ENCODE results near the gene PER1. TPM values are rescaled to one million over a fixed set of nuclear protein-coding genes. Genes with fewer than 3 reads are reported as not detected.

PER1 gene
- total and polyA plus RNA-seq, 2 of the 4 experiments (the other 2 are of a cell fraction) = 3.4 to 10.5 TPM

DNA sequence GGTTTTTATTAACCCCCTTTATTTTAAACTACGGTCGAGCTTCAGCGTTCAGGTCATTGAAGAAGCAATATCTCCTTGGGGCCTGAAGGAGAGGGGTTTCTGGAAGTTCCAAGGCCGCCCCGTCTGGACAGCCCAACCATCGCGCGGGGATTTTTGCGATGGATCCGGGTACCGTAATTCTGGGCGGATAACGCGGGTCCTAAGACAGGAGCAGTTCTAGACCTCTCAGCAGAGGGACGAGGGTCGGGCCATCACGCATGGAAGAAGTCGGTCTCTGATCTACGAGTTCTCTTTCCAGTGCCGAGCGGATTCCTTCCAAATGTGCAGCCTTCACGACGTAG lies 34.2 kb upstream of the PER1 start:
- Histone ChIP-seq H3K4me3 (ENCODE audit: insufficient read depth, low read depth, low read length) (peak overlapping the region; percentile 50), H3K9me1 (ENCODE audit: insufficient read depth, low read length) (peaks cover 12% of the 10 kb centered on the region), H3K4me1 (ENCODE audit: control insufficient read depth, insufficient read depth, low read length) (peaks cover 11% of the 10 kb centered on the region), H3K27ac (ENCODE audit: insufficient read depth, low read length) (peak overlapping the region; percentile 22), H3K27me3 (ENCODE audit: control insufficient read depth, insufficient read depth, low read length) (no peaks in the 10 kb centered on the region), H3K9ac (ENCODE audit: low read depth, low read length) (peak overlapping the region; percentile 59), H3K18ac (ENCODE audit: low read depth, low read length) (peak overlapping the region; percentile 4; the same call in 1 of the 2 replicates), H2BK120ac (ENCODE audit: low read depth, low read length) (no peak overlapping the region), H3K23ac (ENCODE audit: low read depth, low read length) (peak overlapping the region; percentile 25; the same call in 1 of the 2 replicates), H2AFZ (replicated peaks; ENCODE audit: low read length, poor library complexity) (peak overlapping the region; percentile 92), H3K36me3 (ENCODE audit: control insufficient read depth, insufficient read depth, low read length) (no peaks in the 10 kb centered on the region), H2BK5ac (ENCODE audit: low read depth, low read length, poor library complexity, severe bottlenecking) (peak overlapping the region; percentile 56), H3K4ac (ENCODE audit: low read depth, low read length) (no peak overlapping the region; the same call in 1 of the 2 replicates), H2AK9ac (replicated peaks; ENCODE audit: low read depth, low read length, poor library complexity) (peak overlapping the region; percentile 13), H2BK20ac (ENCODE audit: low read depth, low read length) (no peak overlapping the region), H4K5ac (ENCODE audit: low read depth, low read length) (no peak overlapping the region), H3K79me1 (ENCODE audit: low read depth in 1 of 2, low read length in 2 of 2) (peaks cover 0 to 16% of the 10 kb centered on the region in 2 experiments; a peak in 2 of 4 replicates), H3K56ac (ENCODE audit: extremely low read depth, insufficient read depth, low read length) (peak overlapping the region; percentile 52; the same call in 1 of the 2 replicates), H3K9me3 (ENCODE audit: control insufficient read depth, insufficient read depth, low read length) (no peaks in the 10 kb centered on the region), H4K20me1 (ENCODE audit: insufficient read depth, low read length) (peaks cover 22% of the 10 kb centered on the region), H3K14ac (replicated peaks; ENCODE audit: low read depth, low read length) (peak overlapping the region; percentile 58), H4K91ac (ENCODE audit: insufficient read depth, low read depth, low read length) (no peak overlapping the region), H2AK5ac (ENCODE audit: low read depth, low read length) (no peak overlapping the region), H2BK15ac (ENCODE audit: low read depth, low read length) (no peak overlapping the region), H3K4me2 (ENCODE audit: low read depth, low read length) (peak overlapping the region; percentile 41), H4K8ac (ENCODE audit: low read depth in 2 of 2, low read length in 2 of 2) (peak overlapping the region in 1 of 2 experiments; percentile 20; a peak in 1 of 4 replicates)
- no TSS peak for BruUV-seq (replicated peaks)
- DNase-seq (no peak), ATAC-seq (ENCODE audit: low read depth) (peak; percentile 0; the same call in 1 of the 2 replicates)
- ChIA-PET POLR2A (ENCODE audit: unreplicated experiment) (no interaction called here), CTCF (interaction anchor here (1.1 kb wide), 1 partner anchor 36 kb away, joined by 3 read pairs; no protein-coding TSS in a partner anchor)
- 0% methylated on average over 18 of the region's 23 CpGs; no CpG with 5 or more reads in 1 of the 2 experiments for WGBS, 2 experiments (ENCODE audit: extremely low coverage in 2 of 2, insufficient read length in 1 of 2)
- dilution Hi-C loops (cut with HindIII; ENCODE audit: low sequenced_read_pairs, unreplicated experiment) = no loop called here
- intact Hi-C loops (cut with micrococcal nuclease) = loop anchor here (2.0 to 5.0 kb wide), 2 partner anchors 62 to 116 kb away; partner anchors contain the start of gene HES7
- in situ Hi-C loops (cut with MboI; ENCODE audit: low sequenced_read_pairs) = no loop called here
- 0 out of 2 replicates have a peak, but pooled peaks have one; percentile 54 for TF ChIP-seq MAZ (IDR thresholded peaks at IDR 0.05; ENCODE audit: borderline replicate concordance, low read depth, low read length)
- TF ChIP-seq ELK1 (IDR thresholded peaks at IDR 0.05; ENCODE audit: borderline replicate concordance, low read depth, low read length) = no peak
- TF ChIP-seq, protein P1, sequence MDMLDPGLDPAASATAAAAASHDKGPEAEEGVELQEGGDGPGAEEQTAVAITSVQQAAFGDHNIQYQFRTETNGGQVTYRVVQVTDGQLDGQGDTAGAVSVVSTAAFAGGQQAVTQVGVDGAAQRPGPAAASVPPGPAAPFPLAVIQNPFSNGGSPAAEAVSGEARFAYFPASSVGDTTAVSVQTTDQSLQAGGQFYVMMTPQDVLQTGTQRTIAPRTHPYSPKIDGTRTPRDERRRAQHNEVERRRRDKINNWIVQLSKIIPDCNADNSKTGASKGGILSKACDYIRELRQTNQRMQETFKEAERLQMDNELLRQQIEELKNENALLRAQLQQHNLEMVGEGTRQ (IDR thresholded peaks at IDR 0.05; ENCODE audit: low read depth, low read length) = no peak

All from IMR-90 (cell line).